GM21717 (cell line): ENCODE measurements around the gene SMYD3.

Experiments
- ATAC-seq: cut with Tn5 transposase; IDR thresholded peaks from one replicate; pipeline ENCODE4 v1.9.1; 2021; ENCODE audit warnings: mild to moderate bottlenecking, moderate library complexity; ENCODE audit not compliant: unreplicated experiment

SMYD3 gene

GRCh38 chr1:246158131-246158530, 348.9 kb downstream of the SMYD3 start:
- no peak for ATAC-seq

DNA sequence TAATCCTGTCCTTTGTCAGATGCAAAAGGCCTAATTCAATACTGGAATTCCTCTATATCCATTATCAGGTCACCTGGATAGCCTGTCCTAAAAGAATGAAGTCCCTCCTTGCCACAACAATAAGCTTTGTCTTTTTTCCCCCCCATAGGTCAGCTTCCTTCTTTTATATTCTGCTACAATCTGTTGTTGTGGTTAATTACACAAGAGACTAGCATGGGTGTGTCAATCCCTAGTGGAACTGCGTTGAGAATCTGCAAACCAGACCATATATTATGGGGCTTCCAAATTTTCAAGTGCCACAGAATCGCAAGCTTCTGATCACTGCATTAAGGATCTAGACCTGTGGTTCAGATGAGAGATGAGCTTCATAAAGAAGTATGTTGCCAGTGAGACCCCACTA, 349.6 kb downstream of the SMYD3 start:
- no peak for ATAC-seq

- no peak for ATAC-seq
Measured at GRCh38 chr1:246156847-246157246, 350.2 kb downstream of the SMYD3 start.

GRCh38 chr1:246155923-246156322, 351.2 kb downstream of the SMYD3 start:
- ATAC-seq = no peak

- no peak for ATAC-seq
Measured at GRCh38 chr1:246153796-246154212, 353.3 kb downstream of the SMYD3 start.

- no peak for ATAC-seq
Measured at GRCh38 chr1:246152986-246153431, 354.1 kb downstream of the SMYD3 start.

GRCh38 chr1:246151796-246152434, 355.2 kb downstream of the SMYD3 start:
- ATAC-seq = no peak

GRCh38 chr1:246149543-246149942, 357.5 kb downstream of the SMYD3 start:
- ATAC-seq = no peak

DNA sequence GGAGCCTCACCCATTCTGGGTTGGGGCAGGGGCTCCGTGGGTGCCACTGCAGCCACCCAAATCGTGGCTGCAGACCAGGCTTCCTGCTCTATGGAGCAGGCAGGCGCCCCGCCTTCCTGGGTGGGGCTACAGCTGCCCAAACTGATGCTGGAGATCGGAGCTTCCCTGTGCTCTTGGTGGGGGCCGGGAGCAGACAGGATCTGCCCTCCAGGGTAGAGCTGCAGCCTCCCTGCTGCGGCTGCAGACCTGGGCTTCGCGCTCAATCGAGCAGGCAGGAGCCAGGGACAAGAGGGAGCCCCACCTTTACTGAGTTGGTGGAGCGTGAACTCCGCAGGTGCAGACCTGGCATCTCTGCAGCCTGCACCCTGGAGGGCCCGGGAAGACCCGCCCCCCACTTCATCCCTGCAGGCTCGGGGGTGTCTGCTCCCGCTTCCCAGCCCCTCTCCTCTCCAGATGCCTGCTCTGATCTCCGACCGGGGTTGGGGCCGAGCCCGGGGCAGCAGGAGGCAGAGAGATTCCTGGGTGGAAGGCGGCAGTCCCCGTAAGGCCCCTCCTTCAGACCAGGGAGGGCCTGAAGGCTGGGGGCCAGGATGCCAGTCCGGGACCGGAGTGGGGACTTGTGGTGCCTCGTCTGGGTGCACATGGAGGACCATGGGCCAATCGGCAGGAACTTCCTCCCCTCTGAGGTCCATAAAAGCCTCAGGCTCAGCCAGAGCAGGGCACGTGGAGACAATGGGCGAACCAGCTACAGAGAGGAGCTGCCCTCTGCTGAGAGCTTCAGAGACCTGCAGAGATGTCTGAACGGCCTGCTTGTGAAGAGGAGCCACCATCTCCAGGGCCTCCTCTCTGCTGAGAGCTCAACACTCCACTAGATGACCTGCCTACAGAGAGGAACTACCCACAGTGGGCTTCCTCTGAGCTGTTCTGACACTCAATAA, 359.3 kb downstream of the SMYD3 start:
- ATAC-seq = no peak

DNA sequence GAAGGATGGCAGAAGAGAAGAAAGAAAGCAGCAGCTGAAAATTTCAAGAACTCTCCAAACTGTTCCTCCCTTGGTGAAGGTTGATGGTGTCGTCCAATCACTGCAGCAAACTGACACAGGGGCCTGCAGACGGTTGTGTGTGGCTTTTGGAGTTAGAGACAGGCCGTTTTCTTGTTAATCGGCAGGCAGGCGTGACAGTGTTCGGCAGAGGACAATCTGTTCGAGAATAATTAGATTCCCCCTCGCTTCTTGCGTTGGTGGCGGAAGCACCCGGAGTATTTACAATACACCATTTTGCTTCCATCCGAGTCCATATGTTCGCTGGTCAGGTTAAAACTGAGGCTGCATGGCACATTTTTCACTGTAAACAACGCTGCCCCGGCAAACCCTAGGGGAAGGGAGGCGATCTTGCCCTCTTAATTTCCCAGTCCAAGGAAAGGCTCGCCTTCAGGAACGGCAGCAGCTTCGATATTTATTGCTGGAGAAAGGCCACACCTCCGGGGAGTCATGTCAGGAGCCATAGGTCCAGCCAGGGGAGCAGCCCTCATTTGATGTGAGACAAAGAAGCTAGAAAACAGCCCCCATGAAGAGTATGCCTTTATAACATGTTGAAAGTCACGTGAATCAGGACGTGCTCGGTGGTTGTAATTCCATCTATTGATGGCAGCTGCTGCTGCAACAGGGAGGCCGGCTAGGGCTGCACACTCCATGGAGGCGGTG, 360.1 kb downstream of the SMYD3 start:
- no peak for ATAC-seq

DNA sequence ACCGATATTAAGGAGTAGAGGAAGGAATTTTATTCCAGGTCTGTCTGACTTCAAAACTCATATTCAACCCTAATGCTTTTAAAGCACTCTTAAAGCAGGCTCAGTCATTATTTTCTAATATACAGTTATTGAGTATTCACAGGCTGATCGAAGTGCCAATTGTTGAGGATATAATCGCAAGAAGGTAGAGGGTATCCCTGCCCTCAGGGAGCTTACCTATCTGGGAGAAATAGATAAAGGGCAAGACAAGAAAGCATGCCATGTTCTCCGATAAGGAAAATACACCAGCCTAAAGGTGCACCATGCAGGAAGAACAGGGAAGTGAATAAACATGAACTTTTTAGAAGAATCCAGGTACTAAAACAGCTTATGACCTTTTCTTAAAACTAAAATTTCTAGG, 361.2 kb downstream of the SMYD3 start:
- no peak for ATAC-seq

DNA sequence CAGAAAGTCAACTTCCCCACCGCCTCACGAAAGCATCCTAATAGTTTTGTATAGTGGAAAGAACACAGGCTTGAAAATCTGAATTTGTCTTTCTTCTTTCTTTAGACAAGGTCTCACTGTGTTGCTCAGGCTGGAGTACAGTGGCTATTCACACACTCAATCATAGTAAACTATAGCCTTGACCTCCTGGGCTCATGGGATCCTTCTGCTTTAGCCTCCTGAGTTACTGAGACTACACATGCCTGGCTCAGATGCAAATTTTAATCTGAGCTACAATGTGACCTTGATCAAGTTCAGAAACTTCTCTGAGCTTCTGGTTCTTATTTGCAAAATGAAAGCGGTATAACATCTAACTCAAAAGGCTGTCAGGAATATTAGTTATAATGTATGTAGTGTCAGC, 362.1 kb downstream of the SMYD3 start:
- ATAC-seq = no peak

- no peak for ATAC-seq
Measured at GRCh38 chr1:246142320-246142893, 364.7 kb downstream of the SMYD3 start.

DNA sequence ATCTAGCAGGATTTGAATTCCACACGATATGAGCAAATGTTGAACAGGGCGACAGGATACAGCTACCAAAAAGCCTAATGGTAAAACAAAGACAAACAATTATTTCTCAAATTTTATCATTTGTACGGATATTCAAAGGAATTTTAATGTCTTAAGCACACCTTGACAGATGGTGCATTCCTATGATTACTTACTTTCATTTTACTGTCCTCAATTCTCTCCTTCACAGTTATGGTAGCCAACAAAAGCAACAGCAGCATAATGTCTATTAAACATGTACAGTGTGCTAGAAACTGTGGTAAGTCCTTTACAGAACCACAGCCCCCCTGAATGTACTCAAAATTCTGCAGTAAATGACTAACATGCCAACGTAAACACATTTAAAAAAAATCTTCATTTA, 365.8 kb downstream of the SMYD3 start:
- no peak for ATAC-seq

DNA sequence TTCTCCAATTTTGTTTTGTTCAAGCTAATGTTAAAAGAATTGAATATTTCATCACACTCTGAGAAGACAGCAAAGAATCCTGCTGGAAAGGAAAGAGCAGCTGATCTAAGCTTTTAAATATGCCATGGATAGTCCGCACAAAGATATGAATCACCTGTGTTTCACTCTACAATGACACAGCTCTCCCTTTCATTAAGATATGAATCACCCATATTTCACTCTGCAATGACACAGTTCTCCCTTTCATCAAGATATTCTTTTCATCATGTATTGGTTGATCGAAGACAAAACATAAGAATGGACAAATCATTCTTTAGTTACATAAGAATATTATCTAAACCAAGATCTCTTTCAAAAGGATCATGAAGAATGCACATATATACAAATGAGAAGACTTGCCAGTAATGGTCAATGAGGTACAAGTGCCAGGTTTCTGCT, 367.3 kb downstream of the SMYD3 start:
- ATAC-seq = no peak

DNA sequence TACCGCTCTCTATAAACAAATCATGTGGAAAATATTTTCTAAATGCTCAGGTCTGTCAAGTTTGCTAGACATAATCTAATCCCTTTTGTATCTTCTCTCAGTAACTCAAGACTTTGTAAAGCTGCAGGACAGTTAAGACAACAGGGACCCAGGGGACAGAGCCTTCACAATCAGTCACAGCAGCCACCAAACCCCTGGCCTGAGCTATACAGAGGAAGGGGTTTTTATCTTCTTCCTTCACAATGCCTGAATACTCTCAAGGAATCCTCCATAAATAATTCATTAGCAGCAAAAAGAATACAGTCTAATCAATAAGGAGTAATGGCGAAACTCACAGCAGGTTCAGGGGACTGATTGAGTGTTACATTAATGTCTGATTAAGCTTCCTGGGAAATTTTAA, 368.3 kb downstream of the SMYD3 start:
- no peak for ATAC-seq

DNA sequence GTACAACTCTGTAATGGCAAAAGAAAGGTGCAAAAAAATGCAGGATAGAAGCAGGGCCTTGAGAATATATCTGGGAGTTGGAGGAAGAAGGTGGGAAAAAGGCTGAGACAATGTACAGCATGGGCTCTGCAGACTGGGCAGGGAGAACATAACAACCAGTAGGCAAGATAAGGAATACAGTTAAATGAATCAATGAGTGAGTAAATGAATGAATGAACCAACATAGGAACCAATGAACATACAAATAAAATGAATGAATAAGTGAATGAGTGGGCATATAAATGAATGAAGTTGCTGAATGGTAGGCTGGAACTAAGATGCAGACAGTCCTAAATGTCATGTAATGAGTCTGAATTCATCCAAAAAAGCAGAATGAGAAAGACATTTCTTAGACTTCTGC, 370.6 kb downstream of the SMYD3 start:
- ATAC-seq = no peak

DNA sequence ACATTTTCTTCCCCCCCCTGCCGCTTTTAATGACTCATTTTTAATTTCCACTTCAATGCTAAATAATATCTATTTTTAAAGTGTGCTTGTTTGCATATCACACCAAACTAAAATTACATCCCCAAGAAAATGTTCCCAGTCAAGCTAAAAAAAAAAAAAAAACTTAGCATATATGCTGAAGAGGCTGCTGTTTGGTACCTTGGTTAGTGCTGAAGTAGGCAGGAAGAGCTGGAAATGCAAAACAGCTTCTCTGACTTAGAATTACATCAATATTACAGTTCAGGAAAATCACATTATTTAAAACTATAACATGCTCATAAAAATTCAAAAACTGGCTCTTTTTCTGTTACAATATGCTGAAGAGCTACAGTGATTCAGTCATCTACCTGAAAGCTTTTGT, 372.3 kb downstream of the SMYD3 start:
- ATAC-seq = no peak

DNA sequence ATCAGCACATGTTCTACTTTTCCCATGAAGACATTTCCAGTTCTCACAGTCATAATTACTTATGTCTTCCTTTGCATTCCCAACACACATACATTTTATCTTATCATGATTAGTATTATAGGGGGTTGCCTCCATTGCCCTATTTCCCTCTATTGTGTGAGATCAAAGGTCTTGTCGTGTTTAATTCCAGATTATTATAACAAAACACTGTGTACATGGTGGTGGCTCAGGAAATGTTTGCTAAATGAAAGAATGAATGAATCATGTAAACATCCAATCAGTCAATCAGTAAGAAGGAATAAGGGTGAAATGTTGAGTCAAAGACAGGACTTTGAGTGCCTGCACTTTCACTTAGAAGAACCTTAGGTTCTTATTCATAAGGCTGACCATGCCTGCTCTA, 376.0 kb downstream of the SMYD3 start:
- no peak for ATAC-seq

GRCh38 chr1:246128494-246129069, 378.5 kb downstream of the SMYD3 start:
- ATAC-seq = peak; percentile 56

- ATAC-seq = no peak
Measured at GRCh38 chr1:246126580-246126979, 380.5 kb downstream of the SMYD3 start.
